ENCODE data around the gene CIB4. TPM values are rescaled to one million over a fixed set of nuclear protein-coding genes. Genes with fewer than 3 reads are reported as not detected.

Gene CIB4
- total RNA-seq, 1 donor from 2014 or later = not detected

GRCh38 chr2:26621469-26622199 is 19.5 kb downstream of the CIB4 start:
- intact Hi-C loops (cut with micrococcal nuclease) = no loop called here
- H3K4me3 Mint-ChIP-seq = no peak overlapping the region
- DNase-seq (ENCODE audit: low spot score) = no peak
- H3K4me1 Mint-ChIP-seq (ENCODE audit: low read depth) = no peaks in the 10 kb centered on the region
- H3K27ac Mint-ChIP-seq = no peak overlapping the region
- no peaks in the 10 kb centered on the region for H3K36me3 Mint-ChIP-seq (ENCODE audit: low read depth)
- H3K9me3 Mint-ChIP-seq = no peaks in the 10 kb centered on the region
- H3K27me3 Mint-ChIP-seq (ENCODE audit: insufficient read depth) = peaks cover 4% of the 10 kb centered on the region

- intact Hi-C loops (cut with micrococcal nuclease) = no loop called here
- H3K4me1 Mint-ChIP-seq (ENCODE audit: low read depth) = no peaks in the 10 kb centered on the region
- no peak overlapping the region for H3K27ac Mint-ChIP-seq
- no peaks in the 10 kb centered on the region for H3K36me3 Mint-ChIP-seq (ENCODE audit: low read depth)
- no peak overlapping the region for H3K4me3 Mint-ChIP-seq
- H3K9me3 Mint-ChIP-seq = no peaks in the 10 kb centered on the region
- H3K27me3 Mint-ChIP-seq (ENCODE audit: insufficient read depth) = peaks cover 4% of the 10 kb centered on the region
- no peak for DNase-seq (ENCODE audit: low spot score)
Measured at GRCh38 chr2:26620031-26620605, 21.0 kb downstream of the CIB4 start.

- Mint-ChIP-seq H3K27ac (no peak overlapping the region), H3K36me3 (ENCODE audit: low read depth) (no peaks in the 10 kb centered on the region), H3K27me3 (ENCODE audit: insufficient read depth) (peaks cover 4% of the 10 kb centered on the region), H3K4me1 (ENCODE audit: low read depth) (no peaks in the 10 kb centered on the region), H3K4me3 (no peak overlapping the region), H3K9me3 (no peaks in the 10 kb centered on the region)
- intact Hi-C loops (cut with micrococcal nuclease) = no loop called here
- no peak for DNase-seq (ENCODE audit: low spot score)
Measured at GRCh38 chr2:26619521-26619951, 21.6 kb downstream of the CIB4 start.

GRCh38 chr2:26619096-26619495 is 22.1 kb downstream of the CIB4 start:
- no peak for DNase-seq (ENCODE audit: low spot score)
- H3K36me3 Mint-ChIP-seq (ENCODE audit: low read depth) = no peaks in the 10 kb centered on the region
- H3K27me3 Mint-ChIP-seq (ENCODE audit: insufficient read depth) = peaks cover 4% of the 10 kb centered on the region
- intact Hi-C loops (cut with micrococcal nuclease) = no loop called here
- H3K4me3 Mint-ChIP-seq = no peak overlapping the region
- no peaks in the 10 kb centered on the region for H3K9me3 Mint-ChIP-seq
- H3K27ac Mint-ChIP-seq = no peak overlapping the region
- H3K4me1 Mint-ChIP-seq (ENCODE audit: low read depth) = no peaks in the 10 kb centered on the region

GRCh38 chr2:26618611-26619010 is 22.6 kb downstream of the CIB4 start:
- Mint-ChIP-seq H3K27me3 (ENCODE audit: insufficient read depth) (peaks cover 4% of the 10 kb centered on the region), H3K27ac (no peak overlapping the region), H3K9me3 (no peaks in the 10 kb centered on the region), H3K36me3 (ENCODE audit: low read depth) (no peaks in the 10 kb centered on the region), H3K4me1 (ENCODE audit: low read depth) (no peaks in the 10 kb centered on the region), H3K4me3 (no peak overlapping the region)
- intact Hi-C loops (cut with micrococcal nuclease) = no loop called here
- DNase-seq (ENCODE audit: low spot score) = no peak

- H3K4me1 Mint-ChIP-seq (ENCODE audit: low read depth) = no peaks in the 10 kb centered on the region
- no peaks in the 10 kb centered on the region for H3K9me3 Mint-ChIP-seq
- DNase-seq (ENCODE audit: low spot score) = no peak
- H3K27ac Mint-ChIP-seq = no peak overlapping the region
- intact Hi-C loops (cut with micrococcal nuclease) = no loop called here
- no peaks in the 10 kb centered on the region for H3K36me3 Mint-ChIP-seq (ENCODE audit: low read depth)
- no peak overlapping the region for H3K4me3 Mint-ChIP-seq
- peaks cover 4% of the 10 kb centered on the region for H3K27me3 Mint-ChIP-seq (ENCODE audit: insufficient read depth)
Measured at GRCh38 chr2:26617588-26618083, 23.5 kb downstream of the CIB4 start.

- Mint-ChIP-seq H3K4me1 (ENCODE audit: low read depth) (no peaks in the 10 kb centered on the region), H3K9me3 (no peaks in the 10 kb centered on the region), H3K27me3 (ENCODE audit: insufficient read depth) (peaks cover 2% of the 10 kb centered on the region), H3K4me3 (no peak overlapping the region), H3K36me3 (ENCODE audit: low read depth) (no peaks in the 10 kb centered on the region), H3K27ac (no peak overlapping the region)
- no peak for DNase-seq (ENCODE audit: low spot score)
- intact Hi-C loops (cut with micrococcal nuclease) = no loop called here
Measured at GRCh38 chr2:26616706-26617587, 24.2 kb downstream of the CIB4 start.

GRCh38 chr2:26615860-26616705 is 25.1 kb downstream of the CIB4 start:
- Mint-ChIP-seq H3K4me3 (no peak overlapping the region), H3K27ac (no peak overlapping the region)
- intact Hi-C loops (cut with micrococcal nuclease) = no loop called here

GRCh38 chr2:26615336-26615859 is 25.8 kb downstream of the CIB4 start:
- intact Hi-C loops (cut with micrococcal nuclease) = no loop called here
- no peak for DNase-seq (ENCODE audit: low spot score)
- Mint-ChIP-seq H3K27me3 (ENCODE audit: insufficient read depth) (no peaks in the 10 kb centered on the region), H3K36me3 (ENCODE audit: low read depth) (no peaks in the 10 kb centered on the region), H3K4me1 (ENCODE audit: low read depth) (no peaks in the 10 kb centered on the region), H3K4me3 (no peak overlapping the region), H3K27ac (no peak overlapping the region), H3K9me3 (no peaks in the 10 kb centered on the region)

More at GRCh38 chr2:26615860-26616705, 25.1 kb downstream of the CIB4 start:
- no peaks in the 10 kb centered on the region for H3K9me3 Mint-ChIP-seq
- no peak for DNase-seq (ENCODE audit: low spot score)
- H3K36me3 Mint-ChIP-seq (ENCODE audit: low read depth) = no peaks in the 10 kb centered on the region
- peaks cover 2% of the 10 kb centered on the region for H3K27me3 Mint-ChIP-seq (ENCODE audit: insufficient read depth)
- H3K4me1 Mint-ChIP-seq (ENCODE audit: low read depth) = no peaks in the 10 kb centered on the region

- no peak for DNase-seq (ENCODE audit: low spot score)
- H3K27ac Mint-ChIP-seq = no peak overlapping the region
- H3K4me1 Mint-ChIP-seq (ENCODE audit: low read depth) = no peaks in the 10 kb centered on the region
- no peak overlapping the region for H3K4me3 Mint-ChIP-seq
- no peaks in the 10 kb centered on the region for H3K36me3 Mint-ChIP-seq (ENCODE audit: low read depth)
- no peaks in the 10 kb centered on the region for H3K9me3 Mint-ChIP-seq
- no peaks in the 10 kb centered on the region for H3K27me3 Mint-ChIP-seq (ENCODE audit: insufficient read depth)
- intact Hi-C loops (cut with micrococcal nuclease) = no loop called here
Measured at GRCh38 chr2:26614216-26615138, 26.7 kb downstream of the CIB4 start.

Data from activated T-helper 1 cell treated with anti-CD3 and anti-CD28 coated beads, Interleukin-12 subunit alpha, Interleukin-12 subunit beta, Interleukin-2, Interleukin-4 antibody, amounts not matched to agents 30 ng/mL and 10 ng/mL and 1 ng/mL, durations not matched to agents 14 hours and 24 hours and 36 hours (primary cell).